Fibroblast of peridontal ligament (primary cell): ENCODE measurements around the gene RBM20.
"Not testable (repeated sequence)": the region's sequence is repeated elsewhere in the genome, so short reads cannot be mapped to it uniquely, and the experiment has no call there.

Source experiments
- DNase-seq: peaks from one replicate; pipeline ENCODE4 v3.0.0-alpha.2; 2010; ENCODE audit errors: extremely low read depth

The RBM20 gene

DNA sequence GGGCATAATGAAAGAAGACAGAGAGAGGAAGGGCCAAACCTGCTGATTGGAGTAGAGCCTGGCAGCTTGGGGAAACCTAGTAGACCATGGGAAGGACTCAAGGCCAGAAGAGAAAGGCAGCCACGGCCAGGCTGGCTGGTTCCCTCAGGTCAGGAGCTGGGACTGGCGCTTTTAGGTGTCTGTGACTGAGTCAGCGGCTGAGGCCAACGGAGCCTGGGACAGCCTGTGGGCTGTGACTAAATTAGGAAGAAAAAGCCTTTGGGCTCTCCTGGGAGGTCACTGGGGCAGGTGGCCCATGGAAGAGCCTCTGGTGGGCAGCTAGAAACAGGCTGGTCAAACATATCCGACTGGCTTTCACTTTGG lies 118.7 kb downstream of the RBM20 start:
- DNase-seq: no peak

DNA sequence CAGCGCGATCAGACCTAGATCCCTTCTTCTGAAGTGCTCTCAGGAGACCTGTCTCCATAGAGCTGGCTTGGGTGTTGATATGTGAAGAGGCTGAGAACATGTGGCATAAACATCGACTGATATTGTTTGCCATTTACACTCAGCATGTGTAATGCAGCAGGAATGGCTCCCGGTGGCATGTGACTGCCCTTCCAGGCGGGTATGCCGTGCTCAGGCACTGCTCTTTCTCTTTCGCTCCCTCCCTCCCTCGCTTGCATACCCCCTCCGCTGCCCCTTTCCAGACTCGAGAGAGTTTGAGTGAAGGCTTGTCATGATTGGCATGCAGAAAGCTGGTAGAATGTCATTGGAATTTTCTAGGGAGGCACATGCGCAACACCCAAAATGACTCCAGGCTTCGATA lies 120.2 kb downstream of the RBM20 start:
- DNase-seq: no peak

DNA sequence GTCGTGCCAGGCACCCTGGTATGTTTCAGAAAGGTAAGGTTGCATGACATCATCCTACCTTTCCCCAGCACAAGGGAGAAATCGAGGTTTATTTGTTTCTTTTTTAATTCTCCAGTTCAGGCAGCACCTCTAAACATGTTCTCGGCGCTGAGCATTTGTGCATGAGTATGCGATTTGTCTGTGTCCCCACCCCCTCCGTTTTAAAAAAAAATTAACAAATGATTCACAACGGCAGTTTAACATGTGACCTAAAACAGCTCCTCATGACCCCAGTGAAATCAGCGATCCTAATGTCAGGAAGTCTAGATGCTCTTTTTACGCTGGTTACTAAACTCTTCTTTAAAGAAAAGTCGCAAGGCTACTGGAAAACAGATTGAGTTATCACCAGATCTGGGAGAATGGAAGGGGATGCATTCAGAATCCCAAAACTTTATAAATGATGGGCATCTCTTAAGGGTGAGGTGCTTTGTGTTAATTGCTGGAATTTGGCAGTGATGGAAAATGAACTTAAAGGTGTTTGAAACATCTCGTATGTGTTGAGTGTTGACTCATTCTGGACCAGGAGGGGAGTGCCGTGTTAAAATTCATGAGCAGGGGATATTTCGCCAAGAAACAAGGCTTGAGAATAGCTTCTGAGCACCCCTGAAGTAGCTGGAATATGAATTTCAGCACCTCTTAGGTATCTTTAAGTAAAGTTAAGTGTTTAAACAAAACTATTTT lies 120.8 kb downstream of the RBM20 start:
- DNase-seq: no peak

DNA sequence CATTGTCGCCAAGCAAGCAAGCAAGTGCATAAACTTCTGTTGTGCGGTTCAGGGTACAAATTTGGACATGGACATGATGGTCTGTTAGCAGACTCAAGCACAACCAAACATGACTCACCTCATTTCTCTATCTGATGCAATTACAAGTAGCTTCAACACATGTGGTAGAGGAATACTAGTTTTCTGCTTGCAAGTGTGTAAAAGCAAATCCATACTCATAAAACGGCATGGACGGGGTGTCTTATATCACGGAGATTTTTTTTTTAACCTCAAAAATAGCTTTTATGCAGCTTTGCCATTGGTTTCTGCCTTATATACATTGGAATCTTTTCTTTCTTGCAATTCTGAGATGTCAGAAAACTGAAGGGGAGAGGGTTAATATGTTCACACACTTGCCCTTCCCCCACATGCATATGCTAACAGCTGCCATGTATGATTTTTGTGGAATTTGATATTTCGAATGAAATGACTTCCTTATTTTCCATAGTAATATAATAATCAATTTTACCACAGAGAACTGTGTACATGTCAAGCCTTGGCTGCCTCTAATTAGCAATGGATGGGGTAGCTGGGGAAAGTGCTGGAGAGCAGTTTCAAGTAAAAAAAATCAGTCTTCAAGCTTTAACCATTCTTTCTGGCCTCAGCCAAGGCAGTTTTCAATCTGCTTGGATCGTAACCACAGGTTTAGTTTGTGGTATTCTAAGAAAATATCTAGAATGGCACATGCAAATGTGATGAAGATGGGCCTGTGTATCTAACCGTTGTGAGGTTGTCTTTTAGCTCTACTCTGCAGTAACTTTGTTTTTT lies 121.6 kb downstream of the RBM20 start:
- peak; percentile 13 for DNase-seq

DNA sequence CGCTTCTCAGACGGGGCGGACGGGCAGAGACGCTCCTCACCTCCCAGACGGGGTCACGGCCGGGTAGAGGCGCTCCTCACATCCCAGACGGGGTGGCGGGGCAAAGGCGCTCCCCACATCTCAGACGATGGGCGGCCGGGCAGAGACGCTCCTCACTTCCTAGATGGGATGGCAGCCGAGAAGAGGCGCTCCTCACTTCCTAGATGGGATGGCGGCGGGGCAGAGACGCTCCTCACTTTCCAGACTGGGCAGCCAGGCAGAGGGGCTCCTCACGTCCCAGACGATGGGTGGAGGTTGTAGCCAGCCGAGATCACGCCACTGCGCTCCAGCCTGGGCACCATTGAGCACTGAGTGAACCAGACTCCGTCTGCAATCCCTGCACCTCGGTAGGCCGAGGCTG lies 123.5 kb downstream of the RBM20 start:
- not testable (repeated sequence) for DNase-seq

DNA sequence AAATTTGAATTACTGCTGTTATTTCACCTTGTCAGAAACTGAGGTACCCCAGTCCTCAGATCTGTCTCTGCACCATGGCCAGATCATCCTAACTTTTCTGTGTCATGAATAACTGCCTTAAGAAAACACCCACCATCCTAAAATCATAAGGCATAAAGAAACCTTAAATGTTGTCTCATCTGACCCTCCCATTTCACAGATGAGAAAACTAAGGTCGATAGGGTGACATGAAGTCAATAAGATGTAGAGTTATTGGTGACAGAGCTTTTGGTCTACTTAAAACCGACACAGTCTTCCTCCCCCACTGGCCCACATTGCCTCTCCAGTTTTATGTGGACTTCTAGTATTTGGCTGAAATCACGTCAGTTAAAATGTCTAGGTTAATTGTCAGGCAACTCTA lies 126.1 kb downstream of the RBM20 start:
- no peak for DNase-seq

DNA sequence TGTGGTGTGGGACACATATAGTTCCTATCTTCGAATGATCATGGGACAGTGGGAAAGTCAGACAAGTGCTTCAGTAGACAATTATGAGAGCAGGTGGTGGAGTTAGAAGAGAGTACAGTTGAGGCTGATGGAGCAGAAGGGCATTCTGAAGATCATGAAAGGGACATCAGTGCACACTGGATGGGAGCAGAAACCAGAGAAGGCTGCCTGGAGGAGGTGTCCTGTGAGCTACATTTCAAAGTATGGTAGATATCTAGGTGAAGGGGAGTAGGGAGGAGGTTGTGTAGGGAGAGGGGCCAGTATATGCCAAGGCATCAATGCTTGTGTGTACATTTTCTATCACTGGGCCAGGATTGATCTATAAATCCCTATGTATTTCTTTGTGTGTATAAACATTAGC lies 127.3 kb downstream of the RBM20 start:
- no peak for DNase-seq

DNA sequence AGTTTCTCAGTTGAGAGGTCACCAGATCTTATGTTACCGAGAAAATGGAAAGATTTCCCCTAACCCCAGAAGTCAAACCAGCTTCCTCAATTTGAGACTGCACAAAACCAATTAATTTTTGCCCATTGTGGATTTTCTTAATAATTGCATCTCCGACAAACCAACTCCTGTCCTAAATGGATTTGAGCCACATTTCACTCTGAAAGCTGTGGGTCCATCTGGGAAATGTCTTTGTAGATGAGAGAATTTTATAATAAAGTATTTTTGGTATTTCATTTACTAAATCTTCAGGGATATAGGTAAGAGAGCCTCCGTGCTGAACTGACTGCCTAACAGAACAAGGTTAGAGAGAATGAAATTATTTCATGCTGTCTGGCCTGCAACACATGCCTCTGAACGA lies 127.9 kb downstream of the RBM20 start:
- no peak for DNase-seq

DNA sequence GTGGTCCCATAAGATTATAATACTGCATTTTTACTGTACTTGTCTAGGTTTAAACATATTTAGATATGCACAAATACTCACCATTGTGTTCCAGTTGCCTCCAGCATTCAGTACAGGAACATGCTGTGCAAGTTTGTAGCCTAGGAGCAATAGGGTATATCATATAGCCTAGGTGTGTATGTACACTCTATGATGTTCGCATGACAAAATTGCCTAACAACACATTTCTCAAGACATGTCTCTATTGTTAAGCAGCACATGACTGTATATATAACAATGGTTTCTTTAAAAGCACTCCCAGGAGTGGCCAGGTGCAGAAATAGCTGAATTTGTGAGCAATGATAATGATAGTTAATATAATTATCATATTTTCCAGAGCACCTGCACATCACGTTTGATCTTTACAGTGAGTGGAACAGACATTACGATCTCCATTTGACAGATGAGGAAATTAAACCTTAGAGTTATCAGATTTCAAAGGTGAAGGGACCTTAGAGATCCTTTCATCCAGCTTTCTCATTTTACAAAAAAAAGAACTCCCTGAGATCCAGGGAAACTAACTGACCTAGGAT lies 128.4 kb downstream of the RBM20 start:
- no peak for DNase-seq

DNA sequence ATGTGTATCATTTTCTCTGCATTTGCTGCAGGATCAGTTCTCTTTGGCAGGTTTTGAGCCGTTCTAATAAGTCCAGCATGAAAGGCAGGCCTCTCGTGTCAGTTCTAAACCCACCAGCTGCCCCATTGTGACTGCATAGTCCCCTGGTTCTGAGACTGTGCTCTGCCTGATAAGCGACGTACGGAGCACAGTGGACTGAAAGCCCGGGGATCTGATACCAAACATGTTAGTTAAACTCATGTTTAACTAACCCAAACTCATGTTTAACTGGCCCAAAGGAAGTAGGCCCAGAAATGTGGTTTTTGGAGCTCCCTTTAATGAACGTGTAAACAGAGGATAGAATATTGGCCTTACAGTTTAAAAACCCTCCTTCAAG lies 129.5 kb downstream of the RBM20 start:
- DNase-seq: no peak

DNA sequence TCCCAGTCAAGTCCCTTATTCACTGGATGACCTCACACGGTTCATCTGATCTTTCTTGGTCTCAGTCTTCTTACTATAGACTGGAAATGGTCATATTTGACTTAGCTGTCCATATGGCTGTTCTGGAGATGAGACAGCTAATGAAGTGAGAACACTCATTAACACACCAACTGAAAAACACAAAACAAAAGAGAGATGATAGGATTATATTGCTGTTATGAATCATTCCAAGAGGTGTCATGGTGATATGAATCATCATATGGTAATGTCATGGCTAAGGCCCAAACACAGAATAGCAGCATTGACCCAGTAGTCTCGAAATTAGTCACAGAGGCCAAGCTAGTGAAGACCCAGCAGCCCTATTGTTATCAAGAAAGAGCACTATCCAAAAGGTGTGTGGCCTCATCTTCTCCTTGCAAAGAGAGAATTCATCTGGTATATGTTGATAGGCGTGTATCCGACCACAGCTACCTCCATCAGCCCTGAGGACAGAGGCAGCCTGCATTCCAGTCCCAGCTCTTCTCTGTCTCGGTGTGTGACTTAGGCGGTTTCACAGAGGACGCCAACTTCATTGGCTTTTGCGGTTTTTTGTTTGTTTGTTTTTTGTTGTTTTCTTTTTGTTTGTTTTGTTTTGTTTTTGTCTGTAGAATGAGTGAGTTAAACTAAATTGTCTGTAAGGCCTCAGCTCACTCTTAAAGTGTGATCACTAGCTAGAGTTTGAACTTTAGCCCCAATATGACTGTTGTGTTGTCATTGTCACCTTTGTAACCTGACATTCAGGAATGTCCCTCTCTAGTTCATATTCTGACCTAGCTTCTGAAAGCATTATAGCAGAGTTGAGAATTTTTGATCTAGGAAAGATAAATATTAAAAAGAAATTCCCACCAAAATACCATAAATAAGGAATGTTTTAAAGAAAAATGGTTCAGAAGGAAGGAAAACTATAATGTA lies 130.2 kb downstream of the RBM20 start:
- DNase-seq: peak; percentile 66

DNA sequence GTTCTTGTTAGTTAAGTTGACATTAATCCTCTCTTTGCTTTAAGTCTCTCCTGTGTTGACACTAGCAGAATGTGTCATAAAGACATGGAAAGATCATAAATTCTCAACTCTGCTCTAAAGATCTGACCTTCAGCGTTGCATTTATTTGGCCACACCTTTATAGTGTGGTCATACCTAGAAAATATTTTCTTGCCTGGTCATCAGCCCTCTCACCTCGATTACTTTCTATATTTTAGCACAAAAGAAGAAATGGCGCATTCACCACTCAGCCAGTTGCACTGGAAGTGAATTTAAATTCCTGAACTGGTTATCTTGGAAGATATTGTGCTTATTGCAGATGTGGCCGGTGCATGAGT lies 130.9 kb downstream of the RBM20 start:
- DNase-seq: no peak

DNA sequence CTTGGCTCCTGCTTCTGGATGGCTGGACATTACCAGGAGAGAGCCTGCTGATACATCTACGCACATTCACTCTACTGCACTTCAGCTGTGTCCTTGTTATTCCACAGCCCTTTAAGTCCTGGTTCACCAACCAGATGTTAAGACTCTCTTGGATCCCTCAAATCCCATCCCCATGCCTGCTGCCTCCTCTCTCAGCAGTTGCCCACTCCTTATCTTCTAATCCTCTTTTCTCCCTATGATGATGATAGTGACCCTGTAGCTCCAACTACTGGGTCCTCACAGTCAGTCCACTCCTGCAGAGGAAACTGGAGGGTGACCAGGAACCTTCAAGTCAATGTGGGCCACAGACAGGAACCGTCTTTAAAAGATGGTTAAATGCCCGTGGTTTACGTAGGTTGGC lies 131.3 kb downstream of the RBM20 start:
- DNase-seq: no peak

DNA sequence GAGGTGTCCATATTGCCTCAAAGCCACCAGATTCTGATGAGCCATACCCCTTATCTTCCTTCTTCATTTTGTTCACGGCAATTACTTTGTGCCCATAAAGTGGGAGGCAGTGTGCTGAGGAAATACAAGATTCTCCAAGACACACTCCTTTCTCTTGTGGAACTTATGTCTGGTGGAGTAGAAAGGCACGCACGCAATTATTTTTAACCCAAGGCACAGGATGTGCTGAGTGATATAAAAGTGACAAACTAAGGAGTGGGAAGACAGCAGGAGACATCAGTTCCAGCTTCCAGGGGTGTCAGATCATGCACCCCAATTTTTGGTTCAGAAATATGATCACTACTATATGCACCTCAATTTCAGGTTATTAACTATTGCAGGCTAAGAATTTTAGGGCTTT lies 132.9 kb downstream of the RBM20 start:
- DNase-seq: no peak

DNA sequence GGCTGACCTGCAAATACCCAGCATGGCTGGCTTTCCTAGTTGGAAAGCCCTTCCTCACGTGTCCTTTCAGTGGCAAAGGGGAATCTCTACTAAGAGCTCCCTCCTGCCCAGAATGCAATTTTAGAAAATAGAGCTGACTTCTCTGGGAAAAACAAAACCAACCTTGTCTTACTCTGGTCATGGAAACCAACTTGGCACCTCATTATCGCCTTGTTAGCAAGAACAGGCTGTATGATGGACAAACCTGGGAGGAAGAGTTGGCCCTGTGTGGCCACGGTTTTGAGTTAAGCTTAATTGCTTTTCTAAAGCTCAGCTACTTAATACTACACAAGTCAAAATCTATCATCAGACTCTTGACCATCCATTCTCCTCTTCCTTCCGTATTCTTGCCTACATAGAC lies 133.5 kb downstream of the RBM20 start:
- DNase-seq: no peak

DNA sequence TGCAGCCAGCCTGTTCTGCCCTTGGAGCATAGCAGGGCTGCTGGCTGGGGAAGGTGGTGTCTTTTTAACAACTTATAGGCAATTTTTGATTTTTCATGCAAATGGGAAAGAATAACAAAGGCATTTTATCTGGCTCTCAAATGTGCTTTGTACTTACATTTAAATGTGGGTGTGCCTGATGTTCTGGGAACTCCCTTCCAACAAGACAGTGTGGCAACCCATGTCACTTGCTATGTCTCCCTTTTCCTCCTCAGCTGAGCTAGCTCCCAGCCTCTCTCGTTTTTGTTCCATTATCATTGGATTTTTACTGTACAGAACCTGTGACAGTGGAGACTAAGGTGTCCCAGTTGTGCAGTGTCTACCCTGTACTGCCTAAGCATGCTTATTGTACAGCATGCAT lies 134.1 kb downstream of the RBM20 start:
- DNase-seq: no peak

DNA sequence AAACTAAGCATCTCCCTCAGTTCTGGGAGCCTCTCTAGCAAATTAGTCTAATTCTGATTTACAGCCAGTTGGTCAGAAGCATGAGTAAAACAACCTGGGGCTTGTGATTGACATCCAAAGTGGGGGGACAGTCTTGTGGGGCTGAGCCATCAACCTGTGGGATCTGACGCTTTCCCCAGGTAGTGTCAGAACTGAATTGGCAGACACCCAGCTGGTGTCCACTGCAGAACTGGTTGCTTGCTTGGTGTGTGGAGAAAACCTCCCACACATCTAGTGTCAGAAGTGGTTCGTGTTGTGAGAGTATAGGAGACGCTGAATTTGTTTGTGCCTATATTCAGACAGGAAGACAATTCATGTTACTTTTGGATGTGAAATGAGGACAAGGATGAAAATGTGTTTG lies 135.4 kb downstream of the RBM20 start:
- DNase-seq: no peak

DNA sequence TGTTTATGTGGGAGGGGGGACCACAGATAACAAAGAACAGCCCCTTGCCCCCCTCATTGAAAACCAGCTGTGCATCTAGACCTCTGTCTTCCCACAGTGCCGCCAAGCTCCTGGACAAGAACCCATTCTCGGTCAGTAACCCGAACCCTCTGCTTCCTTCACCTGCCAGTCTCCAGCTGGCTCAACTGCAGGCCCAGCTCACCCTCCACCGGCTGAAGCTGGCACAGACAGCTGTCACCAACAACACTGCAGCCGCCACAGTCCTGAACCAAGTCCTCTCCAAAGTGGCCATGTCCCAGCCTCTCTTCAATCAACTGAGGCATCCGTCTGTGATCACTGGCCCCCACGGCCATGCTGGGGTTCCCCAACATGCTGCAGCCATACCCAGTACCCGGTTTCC lies 136.6 kb downstream of the RBM20 start:
- DNase-seq: no peak

DNA sequence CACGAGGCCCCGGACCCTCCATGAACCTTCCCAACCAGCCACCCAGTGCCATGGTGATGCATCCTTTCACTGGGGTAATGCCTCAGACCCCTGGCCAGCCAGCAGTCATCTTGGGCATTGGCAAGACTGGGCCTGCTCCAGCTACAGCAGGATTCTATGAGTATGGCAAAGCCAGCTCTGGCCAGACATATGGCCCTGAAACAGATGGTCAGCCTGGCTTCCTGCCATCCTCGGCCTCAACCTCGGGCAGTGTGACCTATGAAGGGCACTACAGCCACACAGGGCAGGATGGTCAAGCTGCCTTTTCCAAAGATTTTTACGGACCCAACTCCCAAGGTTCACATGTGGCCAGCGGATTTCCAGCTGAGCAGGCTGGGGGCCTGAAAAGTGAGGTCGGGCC lies 137.0 kb downstream of the RBM20 start:
- DNase-seq: no peak

DNA sequence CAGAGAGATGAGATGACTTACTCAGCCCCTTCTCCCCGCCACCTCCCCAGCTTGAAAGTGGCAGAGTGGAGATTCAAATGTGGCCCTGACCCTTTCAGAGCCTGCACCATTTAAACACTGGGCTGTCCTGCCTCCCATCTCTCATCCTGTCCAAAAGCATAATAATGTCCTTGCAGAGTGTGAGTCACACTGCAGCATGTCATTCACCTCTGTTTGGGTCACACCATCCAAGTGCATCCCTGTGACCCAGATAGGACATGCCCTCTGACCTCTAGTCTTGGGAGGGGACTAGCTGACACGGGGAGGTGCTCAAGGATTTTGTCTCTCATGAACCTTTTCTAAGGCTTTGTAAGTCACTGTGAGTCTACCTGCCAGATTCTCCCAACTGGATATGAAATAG lies 138.5 kb downstream of the RBM20 start:
- no peak for DNase-seq

DNA sequence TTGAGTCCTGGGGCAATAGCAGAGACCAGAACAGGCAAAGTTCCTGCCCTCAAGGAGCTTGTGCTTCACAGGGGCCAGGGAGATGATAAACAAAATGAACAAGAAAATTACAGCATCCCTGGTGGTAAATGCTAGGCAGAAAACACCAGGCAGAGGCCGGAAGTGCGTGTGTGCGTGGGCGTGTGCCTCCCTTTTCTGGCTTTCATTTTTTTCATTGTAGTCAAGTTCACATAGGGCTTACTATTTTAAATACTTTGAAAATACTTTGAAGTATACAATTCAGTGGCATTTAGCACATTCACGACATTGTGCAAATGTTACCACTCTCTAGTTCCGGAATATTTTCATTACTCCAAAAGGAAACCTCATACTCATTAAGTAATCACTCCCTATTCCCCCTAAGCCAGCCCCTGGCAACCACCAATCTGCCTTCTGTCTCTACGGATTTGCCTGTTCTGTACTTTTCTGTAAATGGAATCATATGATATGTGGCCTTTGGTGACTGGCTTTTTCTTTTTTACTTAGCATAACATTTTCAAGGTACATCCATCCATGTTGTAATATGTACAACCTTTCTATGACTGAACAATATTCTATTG lies 139.5 kb downstream of the RBM20 start:
- DNase-seq: no peak

DNA sequence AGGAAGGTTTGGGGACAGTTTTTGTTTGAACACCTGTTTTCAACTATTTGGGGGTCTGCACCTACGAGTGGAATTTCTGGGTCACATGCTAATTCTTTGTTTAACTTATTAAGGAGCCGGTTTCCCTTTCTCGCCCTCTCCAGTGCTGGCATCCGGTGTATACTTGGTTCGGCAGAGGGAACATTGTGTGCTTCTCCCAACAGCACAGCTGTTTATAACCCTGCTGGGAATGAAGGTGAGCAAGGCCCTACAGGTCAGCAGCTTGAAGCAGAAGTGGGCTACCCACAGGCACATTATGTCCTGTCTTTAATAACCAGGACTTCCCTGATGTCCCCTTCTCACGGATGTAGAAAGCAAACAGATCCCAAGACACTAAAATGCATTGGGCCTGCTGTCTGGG lies 140.1 kb downstream of the RBM20 start:
- DNase-seq: no peak
